Measurements from ENCODE around the gene TRMT5. TPM values are rescaled to one million over a fixed set of nuclear protein-coding genes. Genes with fewer than 3 reads are reported as not detected.

TRMT5 gene
- total RNA-seq = 9.0 and 10.1 TPM in 2 replicates

GRCh38 chr14:60980811-60981632 lies at the start of gene TRMT5, which contains the start of gene SLC38A6:
Gene TRMT5, minus strand, starts transcription at chr14:60981079. Its CDS starts 106 bp downstream, at chr14:60980973.
Gene SLC38A6, plus strand, starts transcription at chr14:60981245. Its CDS starts 33 bp downstream, at chr14:60981278.
- intact Hi-C loops (cut with micrococcal nuclease) = loop anchor here (1.0 to 10.0 kb wide), 13 partner anchors 44 to 1499 kb away; partner anchors contain the start of genes HIF1A, JKAMP, L3HYPDH and MNAT1

GRCh38 chr14:61026526-61026925 lies 45.6 kb upstream of the TRMT5 start:
- intact Hi-C loops (cut with micrococcal nuclease) = loop anchor here (5.0 kb wide), 1 partner anchor 674 kb away; no protein-coding TSS in a partner anchor

- intact Hi-C loops (cut with micrococcal nuclease) = loop anchor here (1.0 to 5.0 kb wide), 7 partner anchors 44 to 693 kb away; partner anchors contain the start of genes SIX4, SLC38A6 and TRMT5
Measured at GRCh38 chr14:61025251-61026223, 44.7 kb upstream of the TRMT5 start.

- intact Hi-C loops (cut with micrococcal nuclease) = no loop called here
Measured at GRCh38 chr14:61019537-61019936, 38.7 kb upstream of the TRMT5 start.

- intact Hi-C loops (cut with micrococcal nuclease) = no loop called here
Measured at GRCh38 chr14:61003571-61003970, 22.7 kb upstream of the TRMT5 start.

GRCh38 chr14:60999536-60999935 lies 18.7 kb upstream of the TRMT5 start:
- intact Hi-C loops (cut with micrococcal nuclease) = no loop called here

- intact Hi-C loops (cut with micrococcal nuclease) = no loop called here
Measured at GRCh38 chr14:60998617-60999016, 17.7 kb upstream of the TRMT5 start.

GRCh38 chr14:60989599-60989998 lies 8.7 kb upstream of the TRMT5 start:
- intact Hi-C loops (cut with micrococcal nuclease) = loop anchor here (10.0 kb wide), 2 partner anchors 485 to 705 kb away; partner anchors contain the start of gene HIF1A

GRCh38 chr14:60986500-60986899 lies 5.6 kb upstream of the TRMT5 start:
- intact Hi-C loops (cut with micrococcal nuclease) = loop anchor here (10.0 kb wide), 2 partner anchors 488 to 708 kb away; partner anchors contain the start of gene HIF1A

GRCh38 chr14:60984196-60984595 lies 3.3 kb upstream of the TRMT5 start:
- intact Hi-C loops (cut with micrococcal nuclease) = loop anchor here (5.0 to 10.0 kb wide), 5 partner anchors 193 to 1502 kb away; partner anchors contain the start of genes HIF1A, JKAMP, L3HYPDH and SNAPC1

- intact Hi-C loops (cut with micrococcal nuclease) = loop anchor here (1.0 to 10.0 kb wide), 13 partner anchors 43 to 1500 kb away; partner anchors contain the start of genes HIF1A, JKAMP, L3HYPDH and MNAT1
Measured at GRCh38 chr14:60981633-60982455, 965 bp upstream of the TRMT5 start.

GRCh38 chr14:60977847-60978246 lies 3.0 kb downstream of the TRMT5 start:
- intact Hi-C loops (cut with micrococcal nuclease) = no loop called here

GRCh38 chr14:60975551-60975950 lies 5.3 kb downstream of the TRMT5 start:
- intact Hi-C loops (cut with micrococcal nuclease) = no loop called here

- intact Hi-C loops (cut with micrococcal nuclease) = no loop called here
Measured at GRCh38 chr14:60974090-60974651, 6.7 kb downstream of the TRMT5 start.

GRCh38 chr14:60973070-60973469 lies 7.8 kb downstream of the TRMT5 start:
- intact Hi-C loops (cut with micrococcal nuclease) = no loop called here

GRCh38 chr14:60972295-60972694 lies 8.6 kb downstream of the TRMT5 start:
- intact Hi-C loops (cut with micrococcal nuclease) = no loop called here

GRCh38 chr14:60971271-60971670 lies 9.6 kb downstream of the TRMT5 start:
- intact Hi-C loops (cut with micrococcal nuclease) = no loop called here

- intact Hi-C loops (cut with micrococcal nuclease) = no loop called here
Measured at GRCh38 chr14:60970146-60970545, 10.7 kb downstream of the TRMT5 start.

GRCh38 chr14:60968671-60969070 lies 12.2 kb downstream of the TRMT5 start:
- intact Hi-C loops (cut with micrococcal nuclease) = no loop called here

- intact Hi-C loops (cut with micrococcal nuclease) = no loop called here
Measured at GRCh38 chr14:60968099-60968498, 12.8 kb downstream of the TRMT5 start.

All from T-helper 1 cell treated with Interleukin-12 subunit alpha and Interleukin-12 subunit beta and Interleukin-4 antibody, amounts not matched to agents 30 ng/mL and 1 ng/mL, for 36 hours (primary cell).